ENCODE measurements around the gene PRIM1.

PRIM1 gene

DNA sequence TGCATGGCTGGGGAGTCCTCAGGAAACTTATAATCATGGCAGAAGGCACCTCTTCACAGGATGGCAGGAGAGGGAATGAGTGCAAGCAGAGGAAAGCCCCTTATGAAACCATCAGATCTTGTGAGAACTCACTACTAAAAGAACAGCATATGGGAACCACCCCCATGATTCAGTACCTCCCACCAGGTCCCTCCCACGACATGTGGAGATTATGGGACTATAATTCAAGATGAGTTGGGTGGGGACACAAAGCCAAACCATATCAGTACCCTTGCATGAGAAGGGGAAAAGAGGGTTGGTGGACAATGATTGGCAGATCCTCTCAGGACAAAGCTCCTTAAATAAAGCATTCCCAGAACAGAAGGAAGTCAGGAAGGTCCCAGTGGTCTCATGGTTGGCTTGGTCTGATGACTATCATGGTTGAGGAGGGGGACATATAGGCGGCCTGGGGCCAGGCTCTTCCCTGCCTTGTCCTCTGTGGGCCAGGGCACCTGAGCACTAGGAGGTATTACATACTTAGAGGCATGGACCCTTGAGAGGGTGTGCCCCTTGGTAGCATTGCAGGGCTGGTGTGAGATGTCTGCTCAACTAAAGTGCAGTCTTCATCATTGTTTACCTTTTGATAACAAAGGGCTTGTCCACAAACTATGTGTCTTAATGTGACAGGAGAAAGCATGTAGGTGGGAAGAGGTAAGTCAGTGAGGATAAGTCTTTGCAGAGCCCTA lies 33.2 kb upstream of the PRIM1 start:
- TF ChIP-seq, protein P1, sequence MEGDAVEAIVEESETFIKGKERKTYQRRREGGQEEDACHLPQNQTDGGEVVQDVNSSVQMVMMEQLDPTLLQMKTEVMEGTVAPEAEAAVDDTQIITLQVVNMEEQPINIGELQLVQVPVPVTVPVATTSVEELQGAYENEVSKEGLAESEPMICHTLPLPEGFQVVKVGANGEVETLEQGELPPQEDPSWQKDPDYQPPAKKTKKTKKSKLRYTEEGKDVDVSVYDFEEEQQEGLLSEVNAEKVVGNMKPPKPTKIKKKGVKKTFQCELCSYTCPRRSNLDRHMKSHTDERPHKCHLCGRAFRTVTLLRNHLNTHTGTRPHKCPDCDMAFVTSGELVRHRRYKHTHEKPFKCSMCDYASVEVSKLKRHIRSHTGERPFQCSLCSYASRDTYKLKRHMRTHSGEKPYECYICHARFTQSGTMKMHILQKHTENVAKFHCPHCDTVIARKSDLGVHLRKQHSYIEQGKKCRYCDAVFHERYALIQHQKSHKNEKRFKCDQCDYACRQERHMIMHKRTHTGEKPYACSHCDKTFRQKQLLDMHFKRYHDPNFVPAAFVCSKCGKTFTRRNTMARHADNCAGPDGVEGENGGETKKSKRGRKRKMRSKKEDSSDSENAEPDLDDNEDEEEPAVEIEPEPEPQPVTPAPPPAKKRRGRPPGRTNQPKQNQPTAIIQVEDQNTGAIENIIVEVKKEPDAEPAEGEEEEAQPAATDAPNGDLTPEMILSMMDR (conservative IDR thresholded peaks at IDR 0.05; ENCODE audit: low read length), result no peak
- TF ChIP-seq EZH2phosphoT487 (IDR thresholded peaks at IDR 0.05; ENCODE audit: borderline replicate concordance), result no peak
- H3K27me3 ChIP-seq (ENCODE audit: insufficient read depth, low read length, poor library complexity, severe bottlenecking), result no peaks in the 10 kb centered on the region
- no peaks in the 10 kb centered on the region for H3K36me3 ChIP-seq (ENCODE audit: insufficient read depth, low read length)
- no peaks in the 10 kb centered on the region for H3K9me3 ChIP-seq (ENCODE audit: insufficient read depth, low read depth, low read length)
- no peak overlapping the region for H3K4me2 ChIP-seq (ENCODE audit: low read depth, low read length, poor library complexity, severe bottlenecking)
- H3K9ac ChIP-seq (ENCODE audit: low read depth, low read length, poor library complexity, severe bottlenecking), result no peak overlapping the region
- H3F3A ChIP-seq (ENCODE audit: low read depth), result no peaks in the 10 kb centered on the region
- H2AFZ ChIP-seq (ENCODE audit: low read length), result no peak overlapping the region
- no peaks in the 10 kb centered on the region for H3K9me2 ChIP-seq (replicated peaks; ENCODE audit: low read depth, low read length)
- H4K20me1 ChIP-seq (ENCODE audit: insufficient read depth, low read length, poor library complexity, severe bottlenecking), result no peaks in the 10 kb centered on the region
- H3K4me3 ChIP-seq (ENCODE audit: low read length, poor library complexity, severe bottlenecking), result no peak overlapping the region
- no peaks in the 10 kb centered on the region for H3K79me2 ChIP-seq (ENCODE audit: insufficient read depth, low read length)
- H3K4me1 ChIP-seq (ENCODE audit: insufficient read depth, low read length, poor library complexity, severe bottlenecking), result no peaks in the 10 kb centered on the region

DNA sequence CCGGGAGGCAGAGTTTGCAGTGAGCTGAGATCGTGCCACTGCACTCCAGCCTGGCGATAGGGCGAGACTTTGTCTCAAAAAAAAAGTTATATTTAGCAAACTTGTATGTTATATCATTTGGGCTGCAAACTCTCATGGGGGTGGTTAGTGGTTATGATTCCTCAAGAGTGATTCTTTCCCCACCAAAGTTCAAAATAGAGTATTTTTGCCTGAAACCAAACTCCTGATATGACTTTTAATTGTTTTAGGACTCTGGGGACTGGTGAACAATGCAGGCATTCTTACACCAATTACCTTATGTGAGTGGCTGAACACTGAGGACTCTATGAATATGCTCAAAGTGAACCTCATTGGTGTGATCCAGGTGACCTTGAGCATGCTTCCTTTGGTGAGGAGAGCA lies 29.6 kb upstream of the PRIM1 start:
- Histone ChIP-seq H3K27me3 (ENCODE audit: insufficient read depth, low read length, poor library complexity, severe bottlenecking) (no peaks in the 10 kb centered on the region), H3K9me3 (ENCODE audit: insufficient read depth, low read depth, low read length) (no peaks in the 10 kb centered on the region), H3K4me3 (ENCODE audit: low read length, poor library complexity, severe bottlenecking) (no peak overlapping the region), H3K4me1 (ENCODE audit: insufficient read depth, low read length, poor library complexity, severe bottlenecking) (no peaks in the 10 kb centered on the region), H3K9ac (ENCODE audit: low read depth, low read length, poor library complexity, severe bottlenecking) (no peak overlapping the region), H3K36me3 (ENCODE audit: insufficient read depth, low read length) (no peaks in the 10 kb centered on the region), H3K4me2 (ENCODE audit: low read depth, low read length, poor library complexity, severe bottlenecking) (no peak overlapping the region), H3K9me2 (replicated peaks; ENCODE audit: low read depth, low read length) (no peaks in the 10 kb centered on the region), H4K20me1 (ENCODE audit: insufficient read depth, low read length, poor library complexity, severe bottlenecking) (no peaks in the 10 kb centered on the region), H3F3A (ENCODE audit: low read depth) (no peaks in the 10 kb centered on the region), H2AFZ (ENCODE audit: low read length) (no peak overlapping the region), H3K79me2 (ENCODE audit: insufficient read depth, low read length) (no peaks in the 10 kb centered on the region)
- TF ChIP-seq, protein P1 (conservative IDR thresholded peaks at IDR 0.05; ENCODE audit: low read length), result no peak

GRCh38 chr12:56778756-56779155 lies 26.6 kb upstream of the PRIM1 start:
- no peak overlapping the region for H3K4me2 ChIP-seq (ENCODE audit: low read depth, low read length, poor library complexity, severe bottlenecking)
- H3K9me3 ChIP-seq (ENCODE audit: insufficient read depth, low read depth, low read length), result no peaks in the 10 kb centered on the region
- H3F3A ChIP-seq (ENCODE audit: low read depth), result no peaks in the 10 kb centered on the region
- H3K79me2 ChIP-seq (ENCODE audit: insufficient read depth, low read length), result no peaks in the 10 kb centered on the region
- no peaks in the 10 kb centered on the region for H4K20me1 ChIP-seq (ENCODE audit: insufficient read depth, low read length, poor library complexity, severe bottlenecking)
- no peak overlapping the region for H2AFZ ChIP-seq (ENCODE audit: low read length)
- no peak overlapping the region for H3K4me3 ChIP-seq (ENCODE audit: low read length, poor library complexity, severe bottlenecking)
- TF ChIP-seq, protein P1 (conservative IDR thresholded peaks at IDR 0.05; ENCODE audit: low read length), result no peak
- TF ChIP-seq EZH2phosphoT487 (IDR thresholded peaks at IDR 0.05; ENCODE audit: borderline replicate concordance), result no peak
- H3K9ac ChIP-seq (ENCODE audit: low read depth, low read length, poor library complexity, severe bottlenecking), result no peak overlapping the region
- H3K9me2 ChIP-seq (replicated peaks; ENCODE audit: low read depth, low read length), result no peaks in the 10 kb centered on the region
- no peaks in the 10 kb centered on the region for H3K36me3 ChIP-seq (ENCODE audit: insufficient read depth, low read length)
- no peaks in the 10 kb centered on the region for H3K4me1 ChIP-seq (ENCODE audit: insufficient read depth, low read length, poor library complexity, severe bottlenecking)
- no peaks in the 10 kb centered on the region for H3K27me3 ChIP-seq (ENCODE audit: insufficient read depth, low read length, poor library complexity, severe bottlenecking)
